GM12873 (cell line): ENCODE data around the gene MANF.

Source experiments
- CTCF ChIP-seq: IDR thresholded peaks from 2 replicates; pipeline ENCODE4 v1.5.1; 2012; ENCODE audit warnings: low read depth, mild to moderate bottlenecking, moderate library complexity, low read length, control low read depth; ENCODE audit not compliant: insufficient read depth; ENCODE audit errors: missing control alignments

The MANF gene

DNA sequence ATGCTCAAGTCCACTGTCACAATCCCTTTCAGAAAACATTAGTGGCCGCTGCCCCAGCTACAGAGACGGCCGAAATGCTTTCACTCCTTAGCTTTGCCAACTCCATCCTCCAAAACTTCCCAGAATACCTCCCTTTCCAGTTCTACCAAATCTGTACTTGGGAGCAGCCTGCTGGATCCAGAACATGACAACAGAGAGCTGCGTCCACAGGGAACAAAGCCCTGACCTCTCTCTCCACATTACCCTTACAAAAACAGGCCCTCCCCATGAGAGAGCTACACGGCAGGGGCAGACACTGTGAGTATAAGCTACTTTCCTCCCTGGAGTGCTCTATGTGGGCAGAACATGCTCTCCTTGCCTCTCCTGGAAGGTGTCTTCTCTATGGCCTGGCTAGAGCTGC, 12.3 kb downstream of the MANF start:
- no peak for TF ChIP-seq CTCF

- no peak for TF ChIP-seq CTCF
These were observed 13.7 kb downstream of the MANF start for GRCh38 chr3:51398595-51399310.

DNA sequence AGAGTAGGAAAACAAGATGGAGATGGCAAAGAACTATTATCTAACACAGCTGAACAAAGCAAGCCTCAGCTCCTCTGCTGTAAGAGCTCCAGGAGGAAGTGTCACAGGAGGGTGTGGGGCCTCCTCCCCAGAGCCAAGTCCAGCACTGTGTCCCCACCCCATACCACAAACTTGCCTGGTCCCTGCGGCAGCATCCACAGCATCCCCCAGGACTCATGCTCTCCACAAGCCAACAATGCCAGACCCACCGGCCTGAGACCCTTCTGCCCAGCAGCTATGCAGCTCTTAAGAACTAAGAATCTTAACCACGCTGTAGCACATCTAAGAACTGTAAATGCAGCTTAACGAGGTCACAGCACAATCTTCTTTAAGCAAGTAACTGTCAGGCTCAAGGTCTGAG, 15.1 kb downstream of the MANF start:
- TF ChIP-seq CTCF: no peak

DNA sequence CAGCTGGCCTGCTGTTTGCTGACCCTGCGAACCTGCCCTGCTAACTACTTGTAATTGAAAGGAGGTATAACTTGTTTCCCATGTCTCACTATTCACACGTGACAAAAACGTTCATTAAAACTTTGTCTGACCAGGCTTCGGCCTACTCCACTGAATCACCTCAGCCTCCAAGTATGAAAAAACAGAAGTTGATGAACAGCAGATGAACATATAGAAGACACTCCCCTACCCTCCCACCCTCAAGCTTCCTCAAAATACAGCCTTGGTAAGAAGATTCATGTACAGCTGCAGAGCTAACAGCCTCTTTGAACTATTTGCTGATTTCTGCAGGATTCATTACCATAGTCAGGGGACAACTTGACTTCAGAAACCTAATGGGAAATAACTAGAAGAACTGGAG, 16.6 kb downstream of the MANF start:
- no peak for TF ChIP-seq CTCF

DNA sequence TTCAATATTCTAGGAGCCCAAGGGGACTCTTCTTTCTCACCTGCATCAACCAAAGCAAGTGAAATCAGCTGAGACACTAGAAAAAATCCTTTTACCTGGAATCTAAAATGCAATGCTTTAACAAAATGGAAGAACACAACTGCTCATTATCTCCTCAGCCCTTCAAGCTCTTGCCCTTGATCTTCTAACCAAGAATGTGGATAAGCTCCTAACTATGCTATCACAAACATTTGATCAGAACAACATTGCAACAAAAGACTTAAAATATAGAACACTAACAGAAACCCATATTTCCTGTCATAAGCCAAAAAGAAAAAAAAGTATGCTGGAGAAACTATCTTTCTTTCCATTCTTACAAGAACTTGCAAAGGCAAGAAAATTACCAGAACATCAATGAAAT, 18.6 kb downstream of the MANF start:
- no peak for TF ChIP-seq CTCF

GRCh38 chr3:51408021-51408420, 22.9 kb downstream of the MANF start:
- no peak for TF ChIP-seq CTCF

DNA sequence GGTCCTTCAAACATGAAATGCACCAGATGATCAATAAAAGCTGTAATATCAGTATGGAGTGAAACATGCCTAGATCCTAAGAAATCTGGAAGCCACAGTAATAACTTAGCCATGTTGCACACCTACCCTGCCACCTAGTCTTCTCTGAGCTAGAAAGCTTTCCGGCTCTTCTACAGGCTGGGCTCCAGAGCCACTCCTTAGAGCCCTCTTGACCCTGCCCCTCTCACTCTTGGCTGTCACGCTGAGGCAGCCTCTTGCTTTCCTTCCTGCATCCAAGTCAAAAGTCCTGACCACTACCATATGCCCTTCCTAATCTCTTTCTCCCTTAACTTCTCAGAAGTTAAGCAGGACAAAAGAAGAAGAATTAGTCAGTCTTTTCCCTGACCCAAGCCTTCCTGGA, 23.7 kb downstream of the MANF start:
- no peak for TF ChIP-seq CTCF
